Measurements from ENCODE around the gene LRRC52.
"Not testable (repeated sequence)": the region's sequence is repeated elsewhere in the genome, so short reads cannot be mapped to it uniquely, and the experiment has no call there.

The LRRC52 gene

DNA sequence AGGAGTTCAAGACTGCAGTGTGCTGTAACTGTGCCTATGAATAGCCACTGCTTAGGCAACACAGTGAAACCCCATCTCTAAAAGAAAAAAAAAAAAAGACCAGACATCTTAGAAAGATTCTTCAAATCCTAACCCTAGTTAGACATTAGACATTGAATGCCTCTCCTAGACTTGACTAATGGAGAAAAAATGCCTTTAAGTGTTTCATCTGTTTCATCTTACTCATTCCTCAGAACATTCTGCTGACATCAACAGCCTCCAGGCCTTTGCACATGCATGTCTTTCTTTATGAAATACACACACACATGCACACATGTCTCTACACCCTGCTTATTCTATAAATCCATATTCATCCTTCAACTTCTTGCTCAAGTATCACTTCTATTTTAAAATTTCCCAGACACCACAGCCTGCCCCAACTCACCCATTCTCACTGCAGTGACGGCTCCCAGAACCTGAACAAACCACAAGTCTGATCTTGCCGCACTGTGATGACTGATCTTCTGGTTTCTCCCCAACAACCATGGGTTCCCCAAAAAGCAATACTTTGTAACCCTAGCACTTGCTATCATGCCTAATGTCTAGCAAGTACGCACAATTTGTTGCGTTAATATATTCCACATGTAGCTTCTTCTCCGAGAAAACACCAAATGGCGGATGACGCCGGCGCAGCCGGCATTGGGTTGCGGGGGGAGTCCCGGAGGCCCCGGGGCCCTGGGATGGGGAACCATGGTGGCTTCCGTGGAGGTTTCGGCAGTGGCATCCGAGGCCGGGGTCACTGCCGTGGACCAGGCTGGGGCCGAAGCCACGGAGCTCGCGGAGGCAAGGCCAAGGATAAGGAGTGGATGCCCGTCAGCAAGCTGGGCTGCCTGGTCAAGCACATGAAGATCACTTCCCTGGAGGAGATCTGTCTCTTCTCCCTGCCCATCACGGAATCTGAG lies 37.4 kb downstream of the LRRC52 start:
- DNase-seq (ENCODE audit: low read depth) = peak; percentile 69
- TF ChIP-seq, protein P1, sequence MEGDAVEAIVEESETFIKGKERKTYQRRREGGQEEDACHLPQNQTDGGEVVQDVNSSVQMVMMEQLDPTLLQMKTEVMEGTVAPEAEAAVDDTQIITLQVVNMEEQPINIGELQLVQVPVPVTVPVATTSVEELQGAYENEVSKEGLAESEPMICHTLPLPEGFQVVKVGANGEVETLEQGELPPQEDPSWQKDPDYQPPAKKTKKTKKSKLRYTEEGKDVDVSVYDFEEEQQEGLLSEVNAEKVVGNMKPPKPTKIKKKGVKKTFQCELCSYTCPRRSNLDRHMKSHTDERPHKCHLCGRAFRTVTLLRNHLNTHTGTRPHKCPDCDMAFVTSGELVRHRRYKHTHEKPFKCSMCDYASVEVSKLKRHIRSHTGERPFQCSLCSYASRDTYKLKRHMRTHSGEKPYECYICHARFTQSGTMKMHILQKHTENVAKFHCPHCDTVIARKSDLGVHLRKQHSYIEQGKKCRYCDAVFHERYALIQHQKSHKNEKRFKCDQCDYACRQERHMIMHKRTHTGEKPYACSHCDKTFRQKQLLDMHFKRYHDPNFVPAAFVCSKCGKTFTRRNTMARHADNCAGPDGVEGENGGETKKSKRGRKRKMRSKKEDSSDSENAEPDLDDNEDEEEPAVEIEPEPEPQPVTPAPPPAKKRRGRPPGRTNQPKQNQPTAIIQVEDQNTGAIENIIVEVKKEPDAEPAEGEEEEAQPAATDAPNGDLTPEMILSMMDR (conservative IDR thresholded peaks at IDR 0.05; ENCODE audit: low read length) = no peak
- no peak overlapping the region for H3K4me3 ChIP-seq (ENCODE audit: low read length)

DNA sequence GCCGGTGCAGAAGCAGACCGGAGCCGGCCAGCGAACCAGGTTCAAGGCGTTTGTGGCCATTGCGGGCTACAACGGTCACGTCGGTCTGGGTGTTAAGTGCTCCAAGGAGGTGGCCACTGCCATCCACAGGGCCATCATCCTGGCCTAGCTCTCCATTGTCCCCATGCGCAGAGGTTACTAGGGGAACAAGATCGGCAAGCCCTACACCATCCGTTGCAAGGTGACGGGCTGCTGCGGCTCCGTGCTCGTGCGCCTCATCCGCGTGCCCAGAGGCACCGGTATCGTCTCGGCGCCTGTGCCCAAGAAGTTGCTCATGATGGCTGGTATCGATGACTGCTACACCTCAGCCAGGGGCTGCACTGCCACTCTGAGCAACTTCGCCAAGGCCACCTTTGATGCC lies 38.1 kb downstream of the LRRC52 start:
- TF ChIP-seq, protein P1 (conservative IDR thresholded peaks at IDR 0.05; ENCODE audit: low read length) = no peak
- H3K4me3 ChIP-seq (ENCODE audit: low read length) = no peak overlapping the region
- no peak for DNase-seq (ENCODE audit: low read depth)

DNA sequence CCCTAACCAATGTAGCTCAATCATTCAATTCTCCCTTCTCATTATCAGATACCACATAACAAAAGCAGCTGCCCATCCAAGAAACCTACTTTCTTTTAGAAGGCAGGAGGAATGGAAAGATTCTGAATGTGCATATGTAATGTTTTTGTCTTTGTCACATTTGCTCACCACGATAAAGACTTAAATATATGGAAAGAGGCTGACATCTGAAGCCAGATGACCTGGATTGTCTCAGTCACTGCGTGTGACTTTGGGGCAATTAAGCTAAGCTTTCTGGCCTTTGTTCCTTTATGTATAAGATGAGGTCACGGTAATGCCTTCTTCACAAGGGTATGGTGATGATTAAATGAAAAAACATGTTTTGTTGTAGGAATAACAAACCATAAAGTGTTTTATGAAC lies 42.6 kb downstream of the LRRC52 start:
- no peak overlapping the region for H3K4me3 ChIP-seq (ENCODE audit: low read length)
- no peak for DNase-seq (ENCODE audit: low read depth)
- TF ChIP-seq, protein P1 (conservative IDR thresholded peaks at IDR 0.05; ENCODE audit: low read length) = no peak

DNA sequence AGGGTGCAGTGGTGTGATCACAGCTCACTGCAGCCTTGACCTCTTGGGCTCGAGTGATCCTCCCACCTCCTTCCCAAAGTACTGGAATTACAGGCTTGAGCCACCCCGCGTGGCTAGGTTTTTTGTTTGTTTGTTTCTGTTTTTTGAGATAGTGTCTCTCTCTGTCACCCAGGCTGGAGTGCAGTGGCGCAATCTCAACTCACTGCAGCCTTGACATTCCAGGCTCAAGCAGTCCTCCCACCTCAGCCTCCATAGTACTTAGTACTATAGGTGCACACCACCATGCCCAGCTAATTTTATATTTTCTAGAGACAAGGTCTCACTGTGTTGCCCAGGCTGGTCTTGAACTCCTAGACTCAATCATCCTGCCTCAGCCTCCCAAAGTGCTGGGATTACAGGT lies 47.6 kb downstream of the LRRC52 start:
- DNase-seq (ENCODE audit: low read depth); H3K4me3 ChIP-seq (ENCODE audit: low read length): not testable (repeated sequence)

DNA sequence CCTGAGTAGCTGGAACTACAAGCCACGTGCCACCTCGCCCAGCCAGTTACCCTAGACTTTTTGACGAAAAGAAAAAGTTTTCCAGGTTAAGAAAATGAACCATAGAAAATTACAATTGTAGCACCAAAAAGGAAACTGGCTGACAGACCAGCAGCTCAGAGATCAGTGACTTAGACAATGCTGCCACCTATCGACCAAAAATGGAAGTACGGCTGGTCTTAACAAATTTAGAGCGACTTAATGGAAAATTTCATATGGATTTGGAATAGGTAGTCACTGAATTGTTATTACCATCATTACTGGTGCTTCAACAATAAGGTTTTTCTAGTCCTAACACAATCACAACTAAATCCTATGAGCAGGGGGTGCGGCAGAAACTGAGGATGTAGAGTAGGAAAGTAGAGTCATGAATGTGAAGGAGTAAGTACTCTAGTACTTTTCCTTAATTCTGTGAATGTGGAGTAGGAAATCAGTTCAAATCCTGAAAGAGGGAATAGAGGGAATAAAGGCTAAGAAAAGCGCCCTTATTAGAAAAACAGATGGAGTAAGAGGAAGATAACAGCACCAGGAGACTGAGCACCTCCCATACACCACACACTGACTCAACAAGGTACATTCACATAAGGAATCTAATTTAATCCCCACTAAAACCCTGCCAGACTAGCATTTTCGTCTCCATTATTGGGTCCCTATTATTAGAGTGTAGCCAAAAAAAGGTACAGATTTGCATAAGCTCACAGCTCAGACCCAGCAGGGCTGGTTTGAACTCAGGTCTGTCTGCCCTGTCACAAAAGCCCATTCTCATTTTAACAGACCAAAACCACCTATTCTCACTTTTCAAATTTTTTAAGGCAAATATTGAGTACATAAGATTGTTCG lies 49.4 kb downstream of the LRRC52 start:
- TF ChIP-seq, protein P1 (conservative IDR thresholded peaks at IDR 0.05; ENCODE audit: low read length) = peak; percentile 95
- DNase-seq (ENCODE audit: low read depth) = peak; percentile 72
- no peak overlapping the region for H3K4me3 ChIP-seq (ENCODE audit: low read length)

DNA sequence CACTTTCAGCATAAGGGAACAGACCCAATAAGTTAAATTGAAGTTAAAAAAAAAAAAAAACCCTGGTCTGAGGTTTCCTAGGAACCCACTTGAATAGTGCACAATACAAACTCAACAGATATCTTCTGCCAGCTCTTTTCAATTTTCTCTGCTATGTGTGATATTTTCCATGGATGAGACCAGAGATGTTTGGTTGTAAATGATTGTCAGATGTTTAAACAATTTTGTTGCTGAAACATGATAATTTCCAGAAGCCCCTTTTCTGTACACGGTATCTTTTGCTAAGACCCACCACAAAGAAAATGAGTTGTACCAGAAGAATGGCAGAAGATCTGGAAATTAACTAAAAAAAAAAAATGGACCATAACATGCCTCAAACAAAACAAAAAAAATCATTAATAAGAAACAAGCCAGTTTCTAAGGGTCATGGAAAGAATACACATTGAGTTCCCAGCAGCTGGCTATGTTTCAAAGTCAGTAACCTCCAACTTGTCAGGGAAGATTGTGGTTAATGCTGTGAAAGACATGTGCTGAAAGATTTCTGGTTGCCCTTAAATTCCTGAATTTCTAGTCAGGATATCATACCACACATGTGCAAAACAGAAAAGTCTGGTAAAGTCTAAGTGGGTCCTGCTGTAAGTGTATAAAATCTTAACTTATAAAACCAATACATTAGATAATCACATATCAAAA lies 51.6 kb downstream of the LRRC52 start:
- DNase-seq (ENCODE audit: low read depth) = peak; percentile 90
- TF ChIP-seq, protein P1 (conservative IDR thresholded peaks at IDR 0.05; ENCODE audit: low read length) = no peak
- no peak overlapping the region for H3K4me3 ChIP-seq (ENCODE audit: low read length)

Data from AG10803 (cell line).